Endometrium (tissue), 2 donors: Measurements from ENCODE around the gene VPS35L.
A peak's percentile ranks its signal among the peaks of the same experiment; 100 is the strongest.
"Not testable (repeated sequence)": the region's sequence is repeated elsewhere in the genome, so short reads cannot be mapped to it uniquely, and the experiment has no call there.

Source experiments
- FAIRE-seq: peaks from 2 replicates; lab custom pipeline; 2012; peaks lifted over from hg19 to GRCh38; lab: Jason Lieb, UNC
- donor health status: control.
- donor health status: control.

Gene VPS35L

GRCh38 chr16:19540241-19540970 is 15.1 kb upstream of the VPS35L start:
- no peak for FAIRE-seq

- FAIRE-seq = no peak
Measured at GRCh38 chr16:19542138-19542821, 13.2 kb upstream of the VPS35L start.

DNA sequence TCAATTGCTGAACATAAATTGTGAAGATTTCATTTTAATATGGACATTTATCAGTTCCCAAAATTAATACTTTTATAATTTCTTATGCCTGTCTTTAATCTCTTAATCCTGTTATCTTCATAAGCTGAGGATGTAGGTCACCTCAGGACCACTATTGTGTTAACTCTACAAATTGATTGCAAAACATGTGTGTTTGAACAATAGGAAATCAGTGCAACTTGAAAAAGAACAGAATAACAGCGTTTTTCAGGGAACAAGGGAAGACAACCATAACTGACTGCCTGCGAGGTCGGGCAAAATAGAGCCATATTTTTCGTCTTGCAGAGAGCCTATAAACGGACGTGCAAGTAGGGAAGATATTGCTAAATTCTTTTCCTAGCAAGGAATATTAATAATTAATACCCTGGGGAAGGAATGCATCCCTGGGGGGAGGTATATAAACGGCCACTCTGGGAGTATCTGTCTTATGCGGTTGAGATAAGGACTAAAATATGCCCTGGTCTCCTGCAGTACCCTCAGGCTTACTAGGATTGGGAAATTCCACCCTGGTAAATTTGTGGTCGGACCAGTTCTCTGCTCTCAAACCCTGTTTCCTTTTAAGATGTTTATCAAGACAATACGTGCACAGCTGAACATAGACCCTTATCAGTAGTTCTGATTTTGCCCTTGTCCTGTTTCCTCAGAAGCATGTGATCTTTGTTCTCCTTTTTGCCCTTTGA is 12.1 kb upstream of the VPS35L start:
- not testable (repeated sequence) for FAIRE-seq

DNA sequence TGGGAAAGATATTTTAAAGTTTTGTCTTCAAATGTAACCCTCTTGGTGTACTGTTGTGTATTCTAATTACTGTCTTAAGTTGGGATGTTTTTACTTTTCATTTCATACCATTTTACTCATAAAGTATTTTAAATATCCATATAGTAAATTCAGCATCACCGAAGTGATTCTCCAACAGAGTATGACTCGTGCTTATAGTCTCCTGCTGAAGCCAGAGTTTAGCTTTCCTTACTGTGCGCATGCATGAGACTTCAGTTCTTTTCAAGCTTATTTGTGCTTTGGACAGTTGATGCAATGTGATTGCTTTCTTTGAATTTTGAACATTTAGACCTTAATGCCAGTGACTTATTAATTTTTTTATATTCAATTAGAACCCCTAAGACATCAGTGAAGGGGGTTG is 7.4 kb upstream of the VPS35L start:
- no peak for FAIRE-seq

DNA sequence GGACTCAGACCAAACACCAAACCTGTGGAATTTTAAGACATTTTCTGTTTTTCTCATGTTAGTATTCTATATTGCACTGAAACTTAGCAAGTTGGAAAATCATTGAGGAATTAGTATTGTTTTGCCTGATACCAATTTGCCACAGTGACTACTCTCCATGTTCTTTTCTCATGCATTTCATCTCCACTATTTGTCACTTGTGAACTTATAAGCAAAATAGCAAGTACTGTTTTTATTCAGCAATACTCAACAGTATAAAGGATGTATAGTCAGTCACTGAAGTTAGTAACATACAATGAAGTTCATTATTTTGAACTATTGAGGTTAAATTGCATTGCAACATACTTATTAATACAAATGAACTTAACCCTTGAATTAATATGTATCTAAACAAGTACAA is 5.8 kb upstream of the VPS35L start:
- no peak for FAIRE-seq

GRCh38 chr16:19555938-19556771 is 652 bp downstream of the VPS35L start:
- FAIRE-seq = no peak

DNA sequence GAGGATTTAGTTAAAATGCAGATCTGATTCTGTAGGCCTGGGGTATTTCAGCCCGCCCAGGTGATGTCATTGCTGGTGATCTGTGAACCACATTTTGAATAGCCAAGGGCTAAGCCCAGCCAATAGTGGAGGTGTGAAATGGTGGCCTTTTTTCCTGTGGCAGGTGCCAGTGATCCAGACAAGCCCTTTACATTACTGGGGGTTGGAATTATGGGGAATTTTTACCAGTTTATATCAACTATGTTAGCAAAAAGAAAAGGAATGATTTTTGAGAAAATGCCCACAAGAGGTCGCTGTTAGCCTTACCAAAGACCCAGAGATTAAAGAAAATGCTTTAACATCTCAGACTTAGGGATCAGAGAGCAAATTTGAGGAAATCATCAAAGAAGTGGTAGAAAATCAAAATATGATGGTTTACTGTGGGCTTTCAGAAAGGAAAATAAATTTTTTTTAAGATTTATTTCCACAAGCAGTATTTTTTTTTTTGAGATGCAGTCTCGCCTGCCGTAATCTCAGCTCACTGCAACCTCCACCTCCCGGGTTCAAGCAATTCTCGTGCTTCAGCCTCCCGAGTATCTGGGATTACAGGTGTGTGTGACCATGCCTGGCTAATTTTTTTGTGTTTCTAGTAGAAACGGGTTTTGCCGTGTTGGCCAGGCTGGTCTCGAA is 3.9 kb downstream of the VPS35L start:
- peak; percentile 62 for FAIRE-seq

DNA sequence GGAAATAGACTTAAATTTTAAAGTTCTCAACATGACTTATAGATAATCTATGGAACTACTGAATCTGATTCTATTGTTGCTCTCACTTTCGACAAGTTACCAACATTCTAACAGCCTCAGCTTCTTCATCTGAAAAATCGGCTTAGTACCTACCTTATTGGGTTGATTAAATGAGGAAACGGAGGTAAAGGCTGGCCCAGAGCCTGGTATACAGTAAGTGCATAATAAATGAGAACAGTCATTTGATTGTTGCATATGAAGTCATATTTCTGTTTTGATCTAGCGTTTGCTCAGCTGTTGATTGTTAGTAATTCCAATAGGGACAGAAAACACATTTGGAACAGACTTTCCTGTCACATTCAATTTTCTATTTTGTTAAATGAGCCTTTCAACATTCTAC is 4.6 kb downstream of the VPS35L start:
- FAIRE-seq = no peak

DNA sequence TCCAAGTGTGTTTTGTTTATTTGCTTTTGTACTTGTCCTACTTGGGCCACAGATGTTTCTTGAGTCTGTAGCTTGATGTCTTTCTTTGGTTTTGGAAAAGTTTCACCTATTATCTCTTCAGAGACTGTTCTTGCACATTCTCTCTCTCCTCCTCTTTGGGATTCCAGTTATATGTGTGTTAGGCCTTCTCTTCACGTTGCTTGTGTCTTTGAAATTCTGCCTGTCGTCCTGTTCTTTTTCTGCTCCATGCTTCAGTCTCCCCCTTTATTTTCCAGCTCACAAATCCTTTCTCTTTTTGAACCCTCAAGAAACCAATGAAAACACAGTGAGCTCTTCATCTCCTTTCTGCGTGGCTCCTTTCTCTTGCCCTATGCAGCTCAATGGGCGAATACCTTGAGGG is 7.9 kb downstream of the VPS35L start:
- FAIRE-seq = no peak

GRCh38 chr16:19566362-19566761 is 10.9 kb downstream of the VPS35L start:
- FAIRE-seq = no peak

DNA sequence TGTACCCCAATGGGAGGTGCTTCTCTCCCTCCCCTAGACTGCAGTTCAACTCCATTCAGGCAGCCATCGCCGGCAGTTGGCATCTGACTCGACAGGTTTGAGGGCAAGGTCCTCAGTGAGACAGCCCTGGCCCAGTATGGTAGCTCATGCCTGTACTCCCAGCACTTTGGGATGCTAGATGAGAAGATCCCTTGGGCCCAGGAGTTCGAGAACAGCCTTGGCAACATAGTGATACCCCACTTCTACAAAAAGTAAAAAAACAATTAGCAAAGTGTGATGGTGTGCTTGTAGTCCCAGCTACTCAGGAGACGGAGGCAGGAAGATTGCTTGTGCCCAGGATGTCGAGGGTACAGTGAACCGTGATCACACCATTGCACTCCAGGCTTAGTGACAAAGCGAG is 12.1 kb downstream of the VPS35L start:
- no peak for FAIRE-seq

- no peak for FAIRE-seq
Measured at GRCh38 chr16:19573997-19574396, 18.5 kb downstream of the VPS35L start.

DNA sequence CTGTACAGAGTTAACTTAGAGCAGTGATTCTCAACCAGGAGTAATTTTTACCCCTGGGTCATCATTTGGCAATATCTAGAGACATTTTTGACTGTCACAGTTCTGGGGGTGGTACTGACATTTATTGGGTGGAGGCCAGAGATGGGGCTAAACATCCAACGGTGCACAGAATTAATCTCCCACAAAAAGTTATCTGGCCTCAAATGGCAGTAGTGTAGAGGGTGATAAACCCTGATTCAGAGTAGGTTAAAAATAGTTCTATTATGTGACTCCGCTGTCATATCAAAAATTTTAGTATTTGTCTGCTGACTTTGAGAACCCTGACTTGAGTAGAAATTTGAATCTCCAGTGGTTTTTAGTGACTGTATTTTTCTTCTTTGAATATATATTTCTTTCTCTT is 19.1 kb downstream of the VPS35L start:
- no peak for FAIRE-seq

DNA sequence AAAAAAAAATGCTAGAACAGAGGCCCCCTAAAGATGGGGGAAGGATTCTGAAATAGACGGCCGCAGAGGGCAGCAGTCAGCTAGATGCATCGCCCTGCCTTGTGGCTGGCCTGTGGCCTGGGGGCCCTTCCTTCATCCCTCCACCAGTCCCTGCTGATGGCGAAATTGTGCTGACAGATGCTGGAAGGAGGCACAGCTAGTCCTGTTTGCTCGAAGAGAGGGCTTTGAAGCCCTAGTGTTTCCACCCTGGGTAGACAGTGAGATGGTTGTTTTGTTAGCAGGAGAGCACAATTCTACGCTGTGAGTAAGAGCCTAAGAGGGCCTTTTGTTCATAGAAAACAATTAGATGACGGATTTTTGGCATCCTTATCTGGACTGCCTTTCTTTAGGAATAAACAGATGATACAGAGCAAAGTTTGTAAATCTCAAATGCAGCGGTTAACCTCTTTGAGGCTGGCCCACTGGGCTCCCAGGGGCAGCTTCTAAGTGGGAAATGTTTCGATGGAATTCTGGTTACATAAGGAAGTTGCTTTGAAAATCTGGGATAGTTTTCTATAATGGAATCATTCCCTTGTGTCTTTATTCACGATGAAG is 23.0 kb downstream of the VPS35L start:
- no peak for FAIRE-seq

DNA sequence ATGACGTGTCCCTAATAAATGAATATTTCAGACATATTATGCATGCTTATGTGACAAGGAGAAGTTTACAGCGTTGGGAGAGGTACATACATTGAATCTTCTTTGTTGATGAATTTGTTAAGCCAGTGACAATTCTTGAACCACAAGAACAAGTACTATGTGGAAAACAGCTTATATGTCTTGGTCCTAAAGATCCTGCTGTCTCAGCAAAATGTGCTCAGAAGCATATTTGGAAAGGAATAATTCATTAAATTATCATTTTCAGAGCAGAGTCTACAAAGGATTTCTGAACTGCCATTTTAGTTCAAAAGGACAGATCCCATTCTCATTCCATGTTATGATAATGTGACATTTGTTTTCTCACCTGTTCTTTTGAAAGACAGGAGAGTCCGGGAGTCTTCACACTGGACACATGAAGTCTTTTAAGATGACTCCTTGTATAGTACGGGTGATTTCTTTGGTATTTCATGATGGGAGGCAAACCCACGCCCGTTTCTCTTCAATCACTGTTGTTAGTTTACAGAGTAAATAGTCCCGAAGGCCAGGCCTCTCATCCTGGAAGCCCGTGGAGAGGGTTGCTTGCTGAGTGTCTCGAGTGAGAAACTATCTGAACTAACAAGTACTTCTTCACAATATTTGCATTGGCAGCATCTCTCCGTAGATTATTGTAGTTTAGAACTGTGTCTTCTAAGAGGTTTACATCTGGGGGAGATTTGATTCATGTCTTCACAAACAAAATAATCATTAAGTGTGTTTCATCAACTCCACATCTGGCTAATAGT is 26.7 kb downstream of the VPS35L start:
- FAIRE-seq = no peak

- FAIRE-seq = no peak
Measured at GRCh38 chr16:19583665-19584300, 28.3 kb downstream of the VPS35L start.

- FAIRE-seq = no peak
Measured at GRCh38 chr16:19588661-19589060, 33.2 kb downstream of the VPS35L start.

GRCh38 chr16:19589106-19589505 is 33.6 kb downstream of the VPS35L start:
- FAIRE-seq = no peak

DNA sequence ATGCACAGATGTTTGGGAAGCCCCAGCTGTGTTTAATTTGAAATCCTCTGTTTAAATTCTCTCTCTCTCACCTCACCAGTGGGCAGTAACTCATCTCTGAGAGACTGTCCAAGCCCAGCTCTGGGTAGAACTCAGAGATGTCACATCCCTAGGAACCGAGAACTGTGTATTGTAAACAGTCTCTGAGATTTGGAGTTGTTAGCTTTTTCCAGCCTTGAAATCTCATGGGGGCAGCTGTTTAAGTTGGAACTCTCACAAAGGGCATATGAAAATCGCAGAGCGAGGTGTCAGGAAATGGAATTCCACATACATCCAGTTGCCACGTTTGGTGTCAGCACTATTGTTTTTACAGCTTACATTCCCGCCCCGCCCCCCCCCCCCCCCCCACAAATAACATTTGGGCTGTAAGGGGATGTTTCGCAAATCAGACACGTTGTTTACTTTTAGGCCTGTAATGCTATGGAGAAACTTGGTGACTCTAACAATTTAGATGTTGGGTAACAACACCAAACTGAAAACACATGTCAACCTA is 34.3 kb downstream of the VPS35L start:
- FAIRE-seq = no peak
